Endothelial cell of umbilical vein (primary cell): ENCODE results near the gene ANK2. TPM values are rescaled to one million over a fixed set of nuclear protein-coding genes. Genes with fewer than 3 reads are reported as not detected.

Experiments used
- BruUV-seq: library from RNA; stranded (reverse); fragments of 400-500 nt; replicated peaks from 2 replicates; lab custom pipeline; 2021; lab: Mats Ljungman, UMichigan
- CTCF ChIA-PET: fragments of 300-600, 350-600 bp; sonication (Branson Sonifier 250); formaldehyde crosslinking; loops from one replicate; lab custom pipeline; 2021; ENCODE audit warnings: antibody characterized with exemption, inconsistent platforms; lab: Charles Lee
- POLR2A ChIA-PET: fragments of 300-600, 350-600 bp; sonication (Branson Sonifier 250); formaldehyde crosslinking; loops from one replicate; lab custom pipeline; 2021; ENCODE audit warnings: antibody characterized with exemption, inconsistent platforms; lab: Charles Lee
- DNase-seq: peaks from one replicate; pipeline ENCODE4 v3.0.0-alpha.2; 2011; ENCODE audit warnings: low read depth, low spot score
- FAIRE-seq: peaks from 2 replicates; lab custom pipeline; 2011; peaks lifted over from hg19 to GRCh38; lab: Jason Lieb, UNC
- H2AFZ ChIP-seq: 2 replicates; pipeline ENCODE4 v1.6.0; 2012; ENCODE audit warnings: low read depth, low read length, control low read depth, inconsistent platforms
- H3K27ac ChIP-seq: 2 replicates; pipeline ENCODE4 v1.5.1; 2011; ENCODE audit warnings: low read depth, mild to moderate bottlenecking, control low read depth, low read length, moderate library complexity; ENCODE audit not compliant: insufficient read depth
- H3K27me3 ChIP-seq, 2 experiments: 2 replicates each; pipeline versions ENCODE4 v1.6.0 to v1.6.1; 2011; ENCODE audit warnings: low read length in 2 of 2, mixed read lengths in 1 of 2; ENCODE audit not compliant: control insufficient read depth in 2 of 2, insufficient read depth in 2 of 2
- H3K36me3 ChIP-seq, 2 experiments: 2 replicates in 1 of 2; 3 replicates in 1 of 2; pipeline ENCODE4 v1.5.1; 2011; ENCODE audit warnings: low read length in 2 of 2, mild to moderate bottlenecking in 1 of 2, moderate library complexity in 1 of 2; ENCODE audit not compliant: control insufficient read depth in 2 of 2, insufficient read depth in 2 of 2; ENCODE audit errors: extremely low read depth in 1 of 2
- H3K4me1 ChIP-seq: 3 replicates; pipeline ENCODE4 v1.5.1; 2011; ENCODE audit warnings: mild to moderate bottlenecking, low read length; ENCODE audit not compliant: control insufficient read depth, insufficient read depth; ENCODE audit errors: extremely low read depth
- H3K4me2 ChIP-seq: 2 replicates; pipeline ENCODE4 v1.6.1; 2011; ENCODE audit warnings: low read length, control low read depth, mixed read lengths; ENCODE audit not compliant: insufficient read depth
- H3K4me3 ChIP-seq, 3 experiments: fragments of 200-600 bp in 1 of 3; sonication (generic), shearing (Covaris generic) in 1 of 3; replicated peaks in 1 of 3; 2 replicates each; pipeline ENCODE4 v1.5.1; 2011 to 2016; ENCODE audit warnings: control low read depth in 3 of 3, low read length in 3 of 3, mild to moderate bottlenecking in 2 of 3, inconsistent platforms in 1 of 3, low read depth in 1 of 3, moderate library complexity in 1 of 3; ENCODE audit not compliant: insufficient read depth in 1 of 3
- H3K79me2 ChIP-seq: 2 replicates; pipeline ENCODE4 v1.6.0; 2012; ENCODE audit warnings: low read length, inconsistent platforms; ENCODE audit not compliant: control insufficient read depth, insufficient read depth
- H3K9ac ChIP-seq: replicated peaks from 2 replicates; pipeline ENCODE3; 2011; ENCODE audit warnings: low read length, control low read depth; ENCODE audit not compliant: insufficient read depth; ENCODE audit errors: extremely low read depth
- H3K9me1 ChIP-seq: replicated peaks from 3 replicates; pipeline ENCODE4 v1.6.0; 2011; ENCODE audit warnings: mild to moderate bottlenecking, low read length; ENCODE audit not compliant: control insufficient read depth, insufficient read depth; ENCODE audit errors: extremely low read depth
- H3K9me3 ChIP-seq: replicated peaks from 2 replicates; pipeline ENCODE4 v1.5.1; 2012; ENCODE audit warnings: low read length, inconsistent platforms; ENCODE audit not compliant: control insufficient read depth, insufficient read depth
- H4K20me1 ChIP-seq: replicated peaks from 2 replicates; pipeline ENCODE3; 2011; ENCODE audit warnings: mild to moderate bottlenecking, low read length; ENCODE audit not compliant: control insufficient read depth, insufficient read depth; ENCODE audit errors: extremely low read depth
- CTCF ChIP-seq, 2 donors: IDR thresholded peaks; 1 replicate in 1 of 2; 2 replicates in 1 of 2; pipeline ENCODE4 v1.5.1; 2011; ENCODE audit warnings: low read length in 2 of 2, mild to moderate bottlenecking in 2 of 2, moderate library complexity in 2 of 2, control low read depth in 1 of 2, inconsistent platforms in 1 of 2, low read depth in 1 of 2; ENCODE audit not compliant: insufficient read depth in 1 of 2; ENCODE audit errors: extremely low read depth in 1 of 2
- EZH2 ChIP-seq: IDR thresholded peaks from 2 replicates; pipeline ENCODE4 v1.6.1; 2012; ENCODE audit warnings: borderline replicate concordance, low read depth, mild to moderate bottlenecking, moderate library complexity, low read length, inconsistent platforms; ENCODE audit not compliant: severe bottlenecking
- FOS ChIP-seq: IDR thresholded peaks from 2 replicates; pipeline ENCODE4 v1.6.1; 2011; ENCODE audit warnings: mild to moderate bottlenecking, low read length, moderate library complexity, borderline replicate concordance; ENCODE audit not compliant: insufficient read depth
- GATA2 ChIP-seq: IDR thresholded peaks from 2 replicates; pipeline ENCODE4 v1.7.0; 2011; ENCODE audit warnings: low read depth, mild to moderate bottlenecking, moderate library complexity, mixed read lengths, low read length; ENCODE audit not compliant: insufficient read length, insufficient read depth
- JUN ChIP-seq: IDR thresholded peaks from 2 replicates; pipeline ENCODE4 v1.6.1; 2011; ENCODE audit warnings: borderline replicate concordance, low read depth; ENCODE audit not compliant: insufficient read length, insufficient read depth
- MYC ChIP-seq: IDR thresholded peaks from one replicate; pipeline ENCODE4 v1.6.1; 2011; ENCODE audit warnings: mild to moderate bottlenecking, low read depth, low read length
- POLR2A ChIP-seq: IDR thresholded peaks from 2 replicates; pipeline ENCODE4 v1.6.1; 2012; ENCODE audit warnings: low read depth, mild to moderate bottlenecking, control low read depth, low read length
- POLR2AphosphoS5 ChIP-seq: IDR thresholded peaks from 2 replicates; pipeline ENCODE4 v1.6.1; 2012; ENCODE audit warnings: low read depth, mild to moderate bottlenecking, control low read depth, low read length, moderate library complexity; ENCODE audit not compliant: insufficient read depth
- dilution Hi-C: fragments of 300-500 bp; cut with MboI; formaldehyde crosslinking; loops from one replicate; pipeline ENCODE4 v1.15.0; 2019; ENCODE audit warnings: low sequenced_read_pairs; ENCODE audit not compliant: extremely low pct_ligation_motif_present
- intact Hi-C: fragments of 100-400 bp; cut with micrococcal nuclease; formaldehyde crosslinking; loops from one replicate; pipeline ENCODE4 v1.10.0; 2022
- polyA plus RNA-seq, 4 experiments: library from polyadenylated mRNA; depleted of rRNA in 3 of 4; stranded (reverse) in 3 of 4; unstranded in 1 of 4; fragments of >200 nt; gene quantifications; 2 replicates each; pipeline versions ENCODE4 v1.2.1 to v1.2.3, GENCODE V29; 2011 to 2012; ENCODE audit warnings: missing spikeins in 1 of 4
- total RNA-seq: library from RNA; stranded (reverse); gene quantifications from 2 replicates; pipeline ENCODE4 v1.2.3, GENCODE V29; 2021
- TF ChIP-seq, protein P1 (sequence below): IDR thresholded peaks from 2 replicates; pipeline ENCODE4 v1.6.1; 2011; ENCODE audit not compliant: insufficient read depth, insufficient read length

Gene ANK2
- total and polyA plus RNA-seq, 2 donors (not counting 3 experiments of a cell fraction or from before 2014, with no cell fraction given) = not detected

- H2AFZ ChIP-seq = no peak overlapping the region
- ChIA-PET CTCF (interaction anchor here (0.9 to 1.2 kb wide), 2 partner anchors 13 to 18 kb away, joined by 3 read pairs; no protein-coding TSS in a partner anchor), POLR2A (no interaction called here)
- no peaks in the 10 kb centered on the region for H3K4me1 ChIP-seq
- no TSS peak for BruUV-seq
- no peak for TF ChIP-seq MYC
- TF ChIP-seq FOS = no peak
- TF ChIP-seq CTCF (IDR thresholded peaks at IDR 0.05; ENCODE audit: extremely low read depth in 1 of 2, insufficient read depth in 1 of 2, low read depth in 1 of 2, low read length in 2 of 2) = no peak
- no peak for TF ChIP-seq JUN
- TF ChIP-seq, protein P1, sequence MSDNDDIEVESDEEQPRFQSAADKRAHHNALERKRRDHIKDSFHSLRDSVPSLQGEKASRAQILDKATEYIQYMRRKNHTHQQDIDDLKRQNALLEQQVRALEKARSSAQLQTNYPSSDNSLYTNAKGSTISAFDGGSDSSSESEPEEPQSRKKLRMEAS = no peak
- TF ChIP-seq EZH2 = no peak
- TF ChIP-seq POLR2A = no peak
- TF ChIP-seq POLR2AphosphoS5 = no peak
- TF ChIP-seq GATA2 = no peak
- dilution Hi-C loops = no loop called here
- DNase-seq (no peak), FAIRE-seq (no peak)
- H3K9me1 ChIP-seq = no peaks in the 10 kb centered on the region
- intact Hi-C loops = no loop called here
- no peak overlapping the region for H3K27ac ChIP-seq
- peaks cover 0 to 2% of the 10 kb centered on the region in 2 experiments for H3K27me3 ChIP-seq
- no peaks in the 10 kb centered on the region for H4K20me1 ChIP-seq
- H3K4me2 ChIP-seq = no peak overlapping the region
- H3K4me3 ChIP-seq = no peak overlapping the region
- no peaks in the 10 kb centered on the region for H3K36me3 ChIP-seq
- no peaks in the 10 kb centered on the region for H3K79me2 ChIP-seq
- no peak overlapping the region for H3K9ac ChIP-seq
- H3K9me3 ChIP-seq = no peaks in the 10 kb centered on the region
Observed at GRCh38 chr4:113336556-113336955, 287.1 kb downstream of the ANK2 start.
